Spinal cord (tissue), 10 donors: Measurements from ENCODE around the gene OGDHL. TPM values are rescaled to one million over a fixed set of nuclear protein-coding genes. Genes with fewer than 3 reads are reported as not detected.

ENCODE experiments used
- DNase-seq, 6 donors: peaks; one replicate each; pipeline versions ENCODE4 v3.0.0 to v3.0.0-alpha.2; 2013 to 2015; ENCODE audit warnings: low spot score in 6 of 6, low read depth in 4 of 6
- H3K27ac ChIP-seq: one replicate; pipeline ENCODE4 v1.5.1; 2013; ENCODE audit warnings: low read depth, low read length, control low read depth
- H3K27me3 ChIP-seq: one replicate; pipeline ENCODE4 v1.6.1; 2013; ENCODE audit warnings: low read length; ENCODE audit not compliant: control insufficient read depth, insufficient read depth
- H3K36me3 ChIP-seq: one replicate; pipeline ENCODE4 v1.6.1; 2013; ENCODE audit warnings: low read length; ENCODE audit not compliant: control insufficient read depth, insufficient read depth
- H3K4me1 ChIP-seq: one replicate; pipeline ENCODE4 v1.6.1; 2013; ENCODE audit warnings: low read length; ENCODE audit not compliant: control insufficient read depth, insufficient read depth
- H3K4me3 ChIP-seq: one replicate; pipeline ENCODE4 v1.5.1; 2013; ENCODE audit warnings: low read depth, low read length, control low read depth
- H3K9me3 ChIP-seq: one replicate; pipeline ENCODE4 v1.6.1; 2013; ENCODE audit warnings: low read length; ENCODE audit not compliant: control insufficient read depth, insufficient read depth
- WGBS: methylation state at CpG from one replicate; pipeline ENCODE4 v1.1.5; 2013; ENCODE audit warnings: missing lambda C conversion rate; ENCODE audit not compliant: insufficient coverage; 5-methylcytosine and 5-hydroxymethylcytosine counted together
- long read RNA-seq, 4 donors: transcript quantifications; one replicate each; lab custom pipeline, GENCODE V29; 2026
- polyA plus RNA-seq, 2 donors: library from polyadenylated mRNA; unstranded; fragments of 120-200 nt; gene quantifications; one replicate each; pipeline ENCODE4 v1.2.1, GENCODE V29; 2013; ENCODE audit not compliant: insufficient read length in 2 of 2
- total RNA-seq, 2 donors: library from RNA; depleted of rRNA in 1 of 2; stranded (reverse); fragments of 120-200 nt in 1 of 2; fragments of >200 nt in 1 of 2; gene quantifications; one replicate each; pipeline versions ENCODE4 v1.2.3 to v1.2.4, GENCODE V29; 2013 to 2014
- donor health status: healthy.

OGDHL gene
- total RNA-seq (10 to 100 TPM; 23.2 to 23.3 TPM), polyA plus RNA-seq (10 to 100 TPM; 26.1 to 27.9 TPM)
- long read RNA-seq, donor 1, partial matches to known transcripts = 0 of 3 reads
- long read RNA-seq, donor 1, other reads (novel, unspliced or antisense) = 0 of 3 reads
- long read RNA-seq, donor 2, partial matches to known transcripts = 6 of 6 reads
- long read RNA-seq, donor 2, other reads (novel, unspliced or antisense) = 0 of 6 reads
- long read RNA-seq, donor 3, partial matches to known transcripts = 8 of 8 reads
- long read RNA-seq, donor 3, other reads (novel, unspliced or antisense) = 0 of 8 reads
- long read RNA-seq, donor 4 = 0 reads

GRCh38 chr10:49761789-49762565, at the start of gene OGDHL:
TSS of gene OGDHL (minus strand) at chr10:49762323. CDS start at chr10:49758592, 3,731 bp downstream.
- under 1% methylated on average over 81 of the region's 81 CpGs for WGBS
- Histone ChIP-seq H3K4me3 (peak within 1 kb of the TSS; percentile 55), H3K4me1 (peaks cover 26% of the 10 kb centered on the region), H3K27me3 (peaks cover under 1% of the 10 kb centered on the region), H3K27ac (no peak within 1 kb of the TSS), H3K9me3 (peaks cover 3% of the 10 kb centered on the region), H3K36me3 (peaks cover 5% of the 10 kb centered on the region)
- DNase-seq = peak; percentile 38 to 92 (median 69)

GRCh38 chr10:49803988-49804387, 41.9 kb upstream of the OGDHL start:
- DNase-seq = no peak
- Histone ChIP-seq H3K27me3 (no peaks in the 10 kb centered on the region), H3K4me3 (no peak overlapping the region), H3K36me3 (no peaks in the 10 kb centered on the region), H3K4me1 (no peaks in the 10 kb centered on the region), H3K9me3 (no peaks in the 10 kb centered on the region), H3K27ac (no peak overlapping the region)
- WGBS = 100% methylated on average over 1 of the region's 2 CpGs

GRCh38 chr10:49798275-49798674, 36.2 kb upstream of the OGDHL start:
- Histone ChIP-seq H3K9me3 (no peaks in the 10 kb centered on the region), H3K27me3 (no peaks in the 10 kb centered on the region), H3K36me3 (no peaks in the 10 kb centered on the region), H3K4me1 (no peaks in the 10 kb centered on the region), H3K4me3 (no peak overlapping the region), H3K27ac (no peak overlapping the region)
- no peak for DNase-seq
- no CpG with 5 or more reads among the region's 4 CpGs for WGBS

- H3K36me3 ChIP-seq = no peaks in the 10 kb centered on the region
- 86% methylated on average over 1 of the region's 5 CpGs for WGBS
- no peaks in the 10 kb centered on the region for H3K27me3 ChIP-seq
- no peak for DNase-seq
- H3K27ac ChIP-seq = no peak overlapping the region
- H3K9me3 ChIP-seq = no peaks in the 10 kb centered on the region
- H3K4me3 ChIP-seq = no peak overlapping the region
- H3K4me1 ChIP-seq = no peaks in the 10 kb centered on the region
Observed at GRCh38 chr10:49791100-49791499, 29.0 kb upstream of the OGDHL start.

- Histone ChIP-seq H3K36me3 (no peaks in the 10 kb centered on the region), H3K4me3 (no peak overlapping the region), H3K4me1 (peaks cover 2% of the 10 kb centered on the region), H3K9me3 (no peaks in the 10 kb centered on the region), H3K27me3 (no peaks in the 10 kb centered on the region), H3K27ac (no peak overlapping the region)
- WGBS = 86% methylated on average over 4 of the region's 8 CpGs
- peak in 1 of 6 donors; percentile 23 for DNase-seq
Observed at GRCh38 chr10:49784681-49785080, 22.6 kb upstream of the OGDHL start.

GRCh38 chr10:49783645-49784044, 21.5 kb upstream of the OGDHL start:
- 46% methylated on average over 3 of the region's 5 CpGs for WGBS
- peaks cover 2% of the 10 kb centered on the region for H3K4me1 ChIP-seq
- H3K9me3 ChIP-seq = no peaks in the 10 kb centered on the region
- H3K4me3 ChIP-seq = no peak overlapping the region
- DNase-seq = peak in 1 of 6 donors; percentile 62
- no peaks in the 10 kb centered on the region for H3K36me3 ChIP-seq
- H3K27me3 ChIP-seq = no peaks in the 10 kb centered on the region
- no peak overlapping the region for H3K27ac ChIP-seq

GRCh38 chr10:49781247-49781646, 19.1 kb upstream of the OGDHL start:
- no peak overlapping the region for H3K27ac ChIP-seq
- H3K4me1 ChIP-seq = peaks cover 2% of the 10 kb centered on the region
- no peaks in the 10 kb centered on the region for H3K27me3 ChIP-seq
- H3K4me3 ChIP-seq = no peak overlapping the region
- no peak for DNase-seq
- H3K9me3 ChIP-seq = no peaks in the 10 kb centered on the region
- H3K36me3 ChIP-seq = no peaks in the 10 kb centered on the region

GRCh38 chr10:49778197-49778596, 16.1 kb upstream of the OGDHL start:
- no peak for DNase-seq
- Histone ChIP-seq H3K4me1 (no peaks in the 10 kb centered on the region), H3K36me3 (no peaks in the 10 kb centered on the region), H3K27me3 (no peaks in the 10 kb centered on the region), H3K27ac (no peak overlapping the region), H3K9me3 (no peaks in the 10 kb centered on the region), H3K4me3 (no peak overlapping the region)
- WGBS = no CpG with 5 or more reads among the region's 3 CpGs

GRCh38 chr10:49776851-49777250, 14.7 kb upstream of the OGDHL start:
- Histone ChIP-seq H3K9me3 (no peaks in the 10 kb centered on the region), H3K27ac (no peak overlapping the region), H3K36me3 (no peaks in the 10 kb centered on the region), H3K4me1 (no peaks in the 10 kb centered on the region), H3K4me3 (no peak overlapping the region), H3K27me3 (no peaks in the 10 kb centered on the region)
- no peak for DNase-seq
- WGBS = 24% methylated on average over 3 of the region's 4 CpGs

- Histone ChIP-seq H3K36me3 (no peaks in the 10 kb centered on the region), H3K4me3 (no peak overlapping the region), H3K4me1 (no peaks in the 10 kb centered on the region), H3K27ac (no peak overlapping the region), H3K9me3 (no peaks in the 10 kb centered on the region), H3K27me3 (peaks cover 5% of the 10 kb centered on the region)
- DNase-seq = no peak
- 83% methylated on average over 1 of the region's 2 CpGs for WGBS
Observed at GRCh38 chr10:49775014-49775413, 12.9 kb upstream of the OGDHL start.
